ENCODE results near the gene GPRASP2. TPM values are rescaled to one million over a fixed set of nuclear protein-coding genes. Genes with fewer than 3 reads are reported as not detected.
A peak's percentile ranks its signal among the peaks of the same experiment; 100 is the strongest.
"Not testable (repeated sequence)": the region's sequence is repeated elsewhere in the genome, so short reads cannot be mapped to it uniquely, and the experiment has no call there.

GPRASP2 gene
- 1 to 10 TPM; 6.2 to 7.3 TPM for total RNA-seq

- H3K4me1 ChIP-seq: peaks cover 9% of the 10 kb centered on the region
- peak within 1 kb of the TSS; percentile 28 to 38 for H3K4me3 ChIP-seq
- intact Hi-C loops (cut with DNase I): no loop called here
- H3K36me3 ChIP-seq (replicated peaks in 1 of 2; ENCODE audit: insufficient read depth in 1 of 2, low read depth in 2 of 2): no peaks in the 10 kb centered on the region
- TF ChIP-seq CTCF (IDR thresholded peaks at IDR 0.05): no peak
- TF ChIP-seq POLR2A (IDR thresholded peaks at IDR 0.05): peak in 2 of 3 donors; percentile 16 to 25
- no peaks in the 10 kb centered on the region for H3K27me3 ChIP-seq
- no peaks in the 10 kb centered on the region for H3K9me3 ChIP-seq
- WGBS, 2 donors: 0% methylated on average over 7 to 36 of the region's 68 CpGs
- DNase-seq (peak; percentile 48 to 66 (median 56)), ATAC-seq (peak; percentile 82)
- peak within 1 kb of the TSS; percentile 61 to 84 (median 76) for H3K27ac ChIP-seq
These were observed at the start of gene GPRASP2 for GRCh38 chrX:102712216-102712966. GPRASP2 (plus strand) TSS chrX:102712448; CDS start chrX:102714870, 2,422 bp downstream.

- WGBS, 2 donors: 92 to 100% methylated on average over 4 of the region's 4 CpGs
- DNase-seq; intact Hi-C loops (cut with DNase I); H3K36me3 ChIP-seq (replicated peaks in 1 of 2; ENCODE audit: insufficient read depth in 1 of 2, low read depth in 2 of 2); ATAC-seq; H3K27ac ChIP-seq; H3K27me3 ChIP-seq; H3K9me3 ChIP-seq; H3K4me3 ChIP-seq; H3K4me1 ChIP-seq: not testable (repeated sequence)
These were observed 48.4 kb upstream of the GPRASP2 start for GRCh38 chrX:102663820-102664219.

- H3K27me3 ChIP-seq; H3K27ac ChIP-seq; intact Hi-C loops (cut with DNase I); H3K4me1 ChIP-seq; DNase-seq; H3K9me3 ChIP-seq; ATAC-seq; H3K36me3 ChIP-seq (replicated peaks in 1 of 2; ENCODE audit: insufficient read depth in 1 of 2, low read depth in 2 of 2); H3K4me3 ChIP-seq: not testable (repeated sequence)
- WGBS, 2 donors: 100% methylated on average over 1 of the region's 1 CpG
These were observed 45.2 kb upstream of the GPRASP2 start for GRCh38 chrX:102667034-102667433.

GRCh38 chrX:102669526-102669925 is 42.7 kb upstream of the GPRASP2 start:
- ATAC-seq (no peak), DNase-seq (no peak)
- 63 to 85% methylated on average over 3 of the region's 4 CpGs for WGBS, 2 donors
- TF ChIP-seq CTCF (IDR thresholded peaks at IDR 0.05) (no peak), POLR2A (IDR thresholded peaks at IDR 0.05) (no peak)
- Histone ChIP-seq H3K4me1 (peaks cover 14% of the 10 kb centered on the region), H3K4me3 (no peak overlapping the region), H3K36me3 (replicated peaks in 1 of 2; ENCODE audit: insufficient read depth in 1 of 2, low read depth in 2 of 2) (no peaks in the 10 kb centered on the region), H3K27me3 (no peaks in the 10 kb centered on the region), H3K9me3 (no peaks in the 10 kb centered on the region), H3K27ac (no peak overlapping the region)
- intact Hi-C loops (cut with DNase I): no loop called here

GRCh38 chrX:102672856-102673255 is 39.4 kb upstream of the GPRASP2 start:
- Histone ChIP-seq H3K27me3 (no peaks in the 10 kb centered on the region), H3K27ac (peak overlapping the region in 2 of 4 donors; percentile 36 to 41), H3K4me3 (no peak overlapping the region), H3K36me3 (replicated peaks in 1 of 2; ENCODE audit: insufficient read depth in 1 of 2, low read depth in 2 of 2) (no peaks in the 10 kb centered on the region), H3K4me1 (peaks cover 14% of the 10 kb centered on the region), H3K9me3 (no peaks in the 10 kb centered on the region)
- DNase-seq (peak in 1 of 4 donors; percentile 29), ATAC-seq (no peak)
- intact Hi-C loops (cut with DNase I): no loop called here
- 7 to 9% methylated on average over 3 of the region's 3 CpGs for WGBS, 2 donors
- TF ChIP-seq CTCF (IDR thresholded peaks at IDR 0.05): no peak
- no peak for TF ChIP-seq POLR2A (IDR thresholded peaks at IDR 0.05)

- H3K36me3 ChIP-seq (replicated peaks in 1 of 2; ENCODE audit: insufficient read depth in 1 of 2, low read depth in 2 of 2); H3K4me3 ChIP-seq; ATAC-seq; H3K9me3 ChIP-seq; DNase-seq; intact Hi-C loops (cut with DNase I); H3K27ac ChIP-seq; H3K27me3 ChIP-seq: not testable (repeated sequence)
- H3K4me1 ChIP-seq: peaks cover 11% of the 10 kb centered on the region
- 100% methylated on average over 1 of the region's 1 CpG; no CpG with 5 or more reads in 1 of the 2 donors for WGBS, 2 donors
These were observed 34.8 kb upstream of the GPRASP2 start for GRCh38 chrX:102677479-102677878.
